Measurements from ENCODE around the gene RAD21L1.
"Not testable (repeated sequence)": the region's sequence is repeated elsewhere in the genome, so short reads cannot be mapped to it uniquely, and the experiment has no call there.

DNA sequence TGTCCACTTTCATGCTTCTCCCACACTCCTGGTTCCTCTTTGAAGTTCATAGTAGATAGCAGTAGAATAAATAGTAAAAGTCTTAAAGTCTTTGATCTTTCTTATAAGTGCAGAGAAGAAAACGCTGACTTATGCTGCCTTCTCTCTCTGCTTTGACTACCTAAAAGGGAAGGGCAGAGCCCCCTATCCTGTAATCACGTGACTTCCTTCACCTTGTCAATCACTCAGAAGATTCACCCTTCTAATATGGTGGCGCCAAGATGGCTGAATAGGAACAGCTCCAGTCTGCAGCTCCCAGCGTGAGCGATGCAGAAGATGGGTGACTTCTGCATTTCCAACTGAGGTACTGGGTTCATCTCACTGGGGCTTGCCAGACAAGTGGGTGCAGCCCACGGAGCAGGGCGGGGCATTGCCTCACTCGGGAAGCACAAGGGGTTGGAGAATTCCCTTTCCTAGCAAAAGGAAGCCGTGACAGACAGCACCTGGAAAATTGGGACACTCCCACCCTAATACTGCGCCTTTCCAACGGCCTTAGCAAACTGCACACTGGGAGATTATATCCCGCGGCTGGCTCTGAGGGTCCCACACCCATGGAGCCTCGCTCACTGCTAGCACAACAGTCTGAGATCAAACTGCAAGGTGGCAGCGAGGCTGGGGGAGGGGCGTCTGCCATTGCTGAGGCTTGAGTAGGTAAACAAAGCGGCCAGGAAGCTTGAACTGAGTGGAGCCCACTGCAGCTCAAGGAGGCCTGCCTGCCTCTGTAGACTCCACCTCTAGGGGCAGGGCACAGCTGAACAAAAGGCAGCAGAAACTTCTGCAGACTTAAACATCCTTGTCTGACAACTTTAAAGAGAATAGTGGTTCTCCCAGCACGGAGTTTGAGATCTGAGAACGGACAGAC is 9.1 kb upstream of the RAD21L1 start:
- not testable (repeated sequence) for TF ChIP-seq ZNF274 (IDR thresholded peaks at IDR 0.05; ENCODE audit: low read depth, low read length); SUZ12 (IDR thresholded peaks at IDR 0.05; ENCODE audit: extremely low read depth, insufficient read depth, insufficient read length); YY1 (IDR thresholded peaks at IDR 0.05; ENCODE audit: insufficient read depth, insufficient read length)

All from NT2/D1 (cell line).